MCF 10A (cell line): ENCODE results near the gene DCHS1. TPM values are rescaled to one million over a fixed set of nuclear protein-coding genes. Genes with fewer than 3 reads are reported as not detected.

ENCODE experiments used
- BruUV-seq: library from RNA; stranded (reverse); fragments of 400-500 nt; replicated peaks from 2 replicates; lab custom pipeline; 2021; lab: Mats Ljungman, UMichigan
- CTCF ChIA-PET: fragments of 300-600 bp; sonication (Branson Sonifier 250); formaldehyde crosslinking; extraction: SDS; loops from one replicate; lab custom pipeline; 2021; ENCODE audit warnings: antibody characterized with exemption, inconsistent platforms; lab: Yijun Ruan, JAX
- POLR2A ChIA-PET: fragments of 300-600, 350-650 bp; sonication (Branson Sonifier 250); formaldehyde crosslinking; extraction: SDS; loops from one replicate; lab custom pipeline; 2020; ENCODE audit warnings: antibody characterized with exemption, inconsistent platforms; lab: Yijun Ruan, JAX
- DNase-seq: peaks from one replicate; pipeline ENCODE4 v3.0.0-alpha.2; 2018; ENCODE audit not compliant: unreplicated experiment
- H3K27ac Mint-ChIP-seq: one replicate; pipeline ENCODE4 v1.8.0; 2022; ENCODE audit warnings: mild to moderate bottlenecking, low read depth, mixed read lengths; ENCODE audit not compliant: unreplicated experiment
- H3K27me3 Mint-ChIP-seq: one replicate; pipeline ENCODE4 v1.8.0; 2022; ENCODE audit warnings: mixed read lengths; ENCODE audit not compliant: insufficient read depth, unreplicated experiment
- H3K36me3 Mint-ChIP-seq: one replicate; pipeline ENCODE4 v1.8.0; 2022; ENCODE audit warnings: mild to moderate bottlenecking, moderate library complexity, mixed read lengths; ENCODE audit not compliant: insufficient read depth, unreplicated experiment
- H3K4me1 Mint-ChIP-seq: one replicate; pipeline ENCODE4 v1.8.0; 2022; ENCODE audit warnings: mixed read lengths; ENCODE audit not compliant: insufficient read depth, unreplicated experiment
- H3K4me3 Mint-ChIP-seq: one replicate; pipeline ENCODE4 v1.8.0; 2022; ENCODE audit warnings: mild to moderate bottlenecking, moderate library complexity, mixed read lengths; ENCODE audit not compliant: unreplicated experiment
- H3K9me3 Mint-ChIP-seq: one replicate; pipeline ENCODE4 v1.8.0; 2022; ENCODE audit warnings: mixed read lengths; ENCODE audit not compliant: unreplicated experiment
- CTCF ChIP-seq: fragments of 200-600 bp; IDR thresholded peaks from one replicate; pipeline ENCODE4 v1.8.0; 2022; ENCODE audit warnings: antibody characterized with exemption, mild to moderate bottlenecking; ENCODE audit not compliant: unreplicated experiment
- intact Hi-C: fragments of 100-400 bp; cut with micrococcal nuclease; formaldehyde crosslinking; loops from 2 replicates; pipeline ENCODE4 v1.14.1; 2022
- total RNA-seq: library from RNA; stranded (reverse); gene quantifications from 2 replicates; pipeline ENCODE4 v1.2.3, GENCODE V29; 2022

The DCHS1 gene
- total RNA-seq, 1 experiment from 2014 or later = 0.19 TPM

- POLR2A ChIA-PET = interaction anchor here (0.6 to 1.1 kb wide), 4 partner anchors 12 to 84 kb away, joined by 3 to 4 read pairs (median 3); partner anchors contain the start of genes MRPL17 and TAF10
- no TSS peak for BruUV-seq
- Mint-ChIP-seq H3K9me3 (no peaks in the 10 kb centered on the region), H3K27me3 (no peaks in the 10 kb centered on the region), H3K36me3 (peaks cover 55% of the 10 kb centered on the region), H3K4me1 (peaks cover 13% of the 10 kb centered on the region), H3K4me3 (no peak overlapping the region), H3K27ac (no peak overlapping the region)
- intact Hi-C loops = no loop called here
- CTCF ChIA-PET = interaction anchor here (0.6 to 1.9 kb wide), 5 partner anchors 11 to 302 kb away, joined by 3 to 10 read pairs (median 3); partner anchors contain the start of gene TAF10
- no peak for DNase-seq
- TF ChIP-seq CTCF = no peak
Measured at GRCh38 chr11:6599449-6599848, 56.2 kb downstream of the DCHS1 start.

GRCh38 chr11:6598555-6598954 lies 57.1 kb downstream of the DCHS1 start:
- Mint-ChIP-seq H3K9me3 (no peaks in the 10 kb centered on the region), H3K27me3 (no peaks in the 10 kb centered on the region), H3K36me3 (peaks cover 61% of the 10 kb centered on the region), H3K4me1 (peaks cover 13% of the 10 kb centered on the region), H3K4me3 (no peak overlapping the region), H3K27ac (no peak overlapping the region)
- intact Hi-C loops = no loop called here
- BruUV-seq = no TSS peak
- ChIA-PET CTCF (interaction anchor here (0.5 to 1.9 kb wide), 2 partner anchors 14 to 133 kb away, joined by 3 to 10 read pairs; partner anchors contain the start of gene TAF10), POLR2A (interaction anchor here (0.6 kb wide), 1 partner anchor 51 kb away, joined by 3 read pairs; no protein-coding TSS in a partner anchor)
- DNase-seq = no peak
- TF ChIP-seq CTCF = no peak

- Mint-ChIP-seq H3K9me3 (no peaks in the 10 kb centered on the region), H3K27me3 (no peaks in the 10 kb centered on the region), H3K4me1 (peaks cover 8% of the 10 kb centered on the region), H3K4me3 (no peak overlapping the region), H3K36me3 (peaks cover 75% of the 10 kb centered on the region), H3K27ac (no peak overlapping the region)
- TF ChIP-seq CTCF = no peak
- no peak for DNase-seq
- intact Hi-C loops = no loop called here
- POLR2A ChIA-PET = interaction anchor here (0.8 to 1.5 kb wide), 3 partner anchors 10 to 87 kb away, joined by 3 to 4 read pairs (median 4); partner anchors contain the start of gene MRPL17
- CTCF ChIA-PET = interaction anchor here (0.6 to 3.8 kb wide), 3 partner anchors 64 to 114 kb away, joined by 3 to 14 read pairs (median 3); no protein-coding TSS in a partner anchor
- no TSS peak for BruUV-seq
Measured at GRCh38 chr11:6596239-6596877, 59.3 kb downstream of the DCHS1 start.

GRCh38 chr11:6594142-6594768 lies 61.4 kb downstream of the DCHS1 start:
- no peak overlapping the region for H3K27ac Mint-ChIP-seq
- POLR2A ChIA-PET = interaction anchor here (2.4 kb wide), 1 partner anchor 9 kb away, joined by 7 read pairs; the partner anchor contains the start of genes ILK and RRP8

More at GRCh38 chr11:6594142-6594768, 61.4 kb downstream of the DCHS1 start:
- Mint-ChIP-seq H3K27me3 (no peaks in the 10 kb centered on the region), H3K4me3 (no peak overlapping the region), H3K4me1 (peaks cover 8% of the 10 kb centered on the region), H3K9me3 (no peaks in the 10 kb centered on the region), H3K36me3 (peaks cover 59% of the 10 kb centered on the region)
- TF ChIP-seq CTCF = no peak
- DNase-seq = no peak
- CTCF ChIA-PET = interaction anchor here (0.5 to 3.8 kb wide), 11 partner anchors 18 to 464 kb away, joined by 3 to 14 read pairs (median 3); partner anchors contain the start of gene TAF10
- intact Hi-C loops = no loop called here
- no TSS peak for BruUV-seq
